HFF-Myc (cell line): Measurements from ENCODE around the gene GSN.
A peak's percentile ranks its signal among the peaks of the same experiment; 100 is the strongest.

ENCODE experiments used
- DNase-seq: peaks from one replicate; pipeline ENCODE4 v3.0.0-alpha.2; 2011; ENCODE audit warnings: low read depth; ENCODE audit errors: extremely low read depth
- H3K4me3 ChIP-seq: replicated peaks from 2 replicates; pipeline ENCODE4 v1.5.1; 2011; ENCODE audit warnings: low read depth, mild to moderate bottlenecking, control low read depth, low read length
- TF ChIP-seq, protein P1 (sequence below): IDR thresholded peaks from 2 replicates; pipeline ENCODE4 v1.5.1; 2012; ENCODE audit warnings: mild to moderate bottlenecking, low read depth, low read length, control low read depth; ENCODE audit errors: missing control alignments

GSN gene

DNA sequence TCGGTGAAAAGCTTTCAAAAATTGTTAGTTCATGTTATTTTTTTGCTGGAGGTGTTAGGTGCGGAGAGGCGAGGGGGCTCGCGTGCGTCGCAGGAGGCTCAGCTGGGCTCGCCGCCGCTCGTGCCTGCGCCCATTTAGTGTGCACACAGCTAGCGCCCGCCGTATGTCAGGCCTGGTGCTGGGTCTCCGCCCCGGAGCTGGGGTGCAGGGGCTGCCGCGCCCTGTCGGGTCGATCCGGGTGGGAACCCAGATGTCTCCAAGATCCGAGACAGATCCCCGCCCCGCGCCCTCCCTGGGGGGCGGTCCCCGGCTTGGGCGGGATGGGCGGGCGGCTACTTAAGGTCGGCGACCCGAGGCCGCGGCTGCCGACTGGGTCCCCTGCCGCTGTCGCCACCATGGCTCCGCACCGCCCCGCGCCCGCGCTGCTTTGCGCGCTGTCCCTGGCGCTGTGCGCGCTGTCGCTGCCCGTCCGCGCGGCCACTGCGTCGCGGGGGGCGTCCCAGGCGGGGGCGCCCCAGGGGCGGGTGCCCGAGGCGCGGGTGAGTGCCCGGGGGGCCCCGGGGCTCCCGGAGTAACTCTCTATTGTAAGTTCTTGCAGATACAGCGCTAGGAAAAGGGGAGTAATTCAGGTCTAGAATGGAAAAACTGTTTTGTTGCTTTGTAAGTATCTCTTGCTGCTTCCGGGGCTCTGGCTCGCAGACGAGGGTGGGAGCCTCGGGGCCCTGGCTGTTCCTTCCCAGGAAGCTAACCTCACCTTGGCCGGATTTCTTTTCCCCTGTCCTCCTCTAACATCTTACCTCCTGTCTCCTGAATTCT is 31.7 kb downstream of the GSN start:
- TF ChIP-seq, protein P1, sequence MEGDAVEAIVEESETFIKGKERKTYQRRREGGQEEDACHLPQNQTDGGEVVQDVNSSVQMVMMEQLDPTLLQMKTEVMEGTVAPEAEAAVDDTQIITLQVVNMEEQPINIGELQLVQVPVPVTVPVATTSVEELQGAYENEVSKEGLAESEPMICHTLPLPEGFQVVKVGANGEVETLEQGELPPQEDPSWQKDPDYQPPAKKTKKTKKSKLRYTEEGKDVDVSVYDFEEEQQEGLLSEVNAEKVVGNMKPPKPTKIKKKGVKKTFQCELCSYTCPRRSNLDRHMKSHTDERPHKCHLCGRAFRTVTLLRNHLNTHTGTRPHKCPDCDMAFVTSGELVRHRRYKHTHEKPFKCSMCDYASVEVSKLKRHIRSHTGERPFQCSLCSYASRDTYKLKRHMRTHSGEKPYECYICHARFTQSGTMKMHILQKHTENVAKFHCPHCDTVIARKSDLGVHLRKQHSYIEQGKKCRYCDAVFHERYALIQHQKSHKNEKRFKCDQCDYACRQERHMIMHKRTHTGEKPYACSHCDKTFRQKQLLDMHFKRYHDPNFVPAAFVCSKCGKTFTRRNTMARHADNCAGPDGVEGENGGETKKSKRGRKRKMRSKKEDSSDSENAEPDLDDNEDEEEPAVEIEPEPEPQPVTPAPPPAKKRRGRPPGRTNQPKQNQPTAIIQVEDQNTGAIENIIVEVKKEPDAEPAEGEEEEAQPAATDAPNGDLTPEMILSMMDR: no peak
- peak overlapping the region; percentile 37 for H3K4me3 ChIP-seq
- no peak for DNase-seq

DNA sequence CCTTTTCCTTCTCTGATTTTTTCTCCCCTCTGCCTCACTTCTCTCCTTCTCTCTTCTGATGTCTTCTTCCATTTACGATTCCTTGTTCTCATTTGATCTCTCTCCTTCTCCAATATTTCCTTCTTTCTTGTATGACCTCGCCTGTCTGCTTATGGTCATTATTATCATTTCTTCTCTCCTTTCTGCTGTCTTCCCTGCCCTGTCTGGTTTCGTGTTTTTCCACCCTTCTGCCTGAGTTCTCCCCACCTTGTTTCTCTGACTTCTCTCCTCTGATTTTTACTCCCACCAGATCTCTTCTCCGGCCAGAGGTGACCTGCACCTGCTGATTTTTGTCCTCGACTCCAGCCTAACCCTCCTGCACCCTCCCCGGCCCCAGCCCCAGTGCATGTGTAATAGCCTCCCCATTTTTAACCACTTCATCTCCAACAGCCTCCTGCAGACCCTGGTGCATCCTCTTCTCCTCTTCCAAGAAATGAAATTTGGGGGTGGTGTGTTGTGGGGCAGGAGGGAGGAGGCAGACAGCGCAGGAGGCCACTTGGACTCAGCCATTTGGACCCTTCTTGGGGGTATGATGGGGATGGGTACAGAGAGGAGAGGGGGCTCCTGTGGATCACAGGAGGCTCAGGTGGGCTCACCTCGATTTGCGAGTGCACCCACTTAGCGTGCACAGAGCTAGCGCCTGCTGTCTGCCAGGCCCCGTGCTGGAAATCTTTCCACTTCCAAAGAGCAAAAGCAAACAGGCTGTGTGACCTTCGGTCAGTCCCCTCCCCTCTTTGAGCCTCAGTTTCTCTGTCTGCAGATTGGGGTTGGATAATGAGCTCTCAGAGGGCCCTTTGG is 32.5 kb downstream of the GSN start:
- H3K4me3 ChIP-seq: peak overlapping the region; percentile 37
- DNase-seq: no peak
- TF ChIP-seq, protein P1: no peak

GRCh38 chr9:121301881-121302286 is 33.9 kb downstream of the GSN start:
- TF ChIP-seq, protein P1: no peak
- no peak overlapping the region for H3K4me3 ChIP-seq
- no peak for DNase-seq

DNA sequence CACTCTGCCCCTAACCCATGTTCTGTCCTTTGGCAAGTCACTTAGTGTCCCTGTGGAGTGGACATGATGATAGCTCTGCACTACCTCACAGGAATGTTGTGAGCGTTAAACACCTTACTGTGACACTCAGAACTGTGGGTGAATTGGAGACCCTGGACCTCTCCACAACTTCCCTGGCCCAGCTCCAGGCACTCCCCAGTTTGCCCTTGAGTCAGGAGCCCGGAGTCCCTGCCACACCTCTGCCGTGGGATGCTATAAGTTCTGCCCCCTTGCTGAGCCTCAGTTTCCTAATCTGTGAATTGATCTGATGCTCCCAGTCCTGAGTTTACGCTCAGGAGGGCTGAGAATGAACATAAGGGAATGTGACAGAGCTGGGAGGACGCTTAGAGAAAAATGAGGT is 34.4 kb downstream of the GSN start:
- TF ChIP-seq, protein P1: no peak
- no peak for DNase-seq
- H3K4me3 ChIP-seq: no peak overlapping the region

- DNase-seq: no peak
- TF ChIP-seq, protein P1: no peak
Measured at GRCh38 chr9:121302786-121303185, 34.8 kb downstream of the GSN start.

GRCh38 chr9:121303456-121304451 is 35.8 kb downstream of the GSN start:
- TF ChIP-seq, protein P1: no peak
- H3K4me3 ChIP-seq: no peak overlapping the region
- DNase-seq: no peak

More at GRCh38 chr9:121302786-121303185, 34.8 kb downstream of the GSN start:
- H3K4me3 ChIP-seq: no peak overlapping the region
